Non-pigmented ciliary epithelial cell (primary cell): ENCODE measurements around the gene TBX1.

Experiments used
- DNase-seq: peaks from one replicate; pipeline ENCODE4 v3.0.0-alpha.2; 2010; ENCODE audit warnings: low read depth

TBX1 gene

GRCh38 chr22:19753996-19754700 lies 6.4 kb upstream of the TBX1 start:
- DNase-seq = no peak

DNA sequence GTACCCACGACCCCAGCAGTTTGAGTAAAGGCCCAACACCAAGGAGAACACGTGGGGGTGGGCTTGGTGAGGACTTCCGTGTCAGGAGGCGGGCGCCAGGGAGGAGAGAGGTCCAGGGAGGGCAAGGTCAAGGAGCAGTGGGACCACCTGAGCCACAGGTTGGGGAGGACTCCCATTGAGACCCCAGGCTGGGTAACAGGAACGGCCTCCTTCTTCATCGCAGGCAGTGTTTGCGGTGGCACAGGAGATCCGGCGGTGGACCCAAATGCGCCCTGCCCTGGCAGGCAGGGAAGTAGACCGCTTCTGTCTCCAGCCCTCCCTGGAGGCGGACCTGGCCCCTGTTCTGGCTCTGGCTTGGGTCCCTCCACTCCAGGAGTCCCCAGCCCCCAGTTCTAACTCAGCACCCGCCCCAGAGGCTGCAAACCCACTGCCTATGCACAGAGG lies 5.9 kb upstream of the TBX1 start:
- DNase-seq = no peak

DNA sequence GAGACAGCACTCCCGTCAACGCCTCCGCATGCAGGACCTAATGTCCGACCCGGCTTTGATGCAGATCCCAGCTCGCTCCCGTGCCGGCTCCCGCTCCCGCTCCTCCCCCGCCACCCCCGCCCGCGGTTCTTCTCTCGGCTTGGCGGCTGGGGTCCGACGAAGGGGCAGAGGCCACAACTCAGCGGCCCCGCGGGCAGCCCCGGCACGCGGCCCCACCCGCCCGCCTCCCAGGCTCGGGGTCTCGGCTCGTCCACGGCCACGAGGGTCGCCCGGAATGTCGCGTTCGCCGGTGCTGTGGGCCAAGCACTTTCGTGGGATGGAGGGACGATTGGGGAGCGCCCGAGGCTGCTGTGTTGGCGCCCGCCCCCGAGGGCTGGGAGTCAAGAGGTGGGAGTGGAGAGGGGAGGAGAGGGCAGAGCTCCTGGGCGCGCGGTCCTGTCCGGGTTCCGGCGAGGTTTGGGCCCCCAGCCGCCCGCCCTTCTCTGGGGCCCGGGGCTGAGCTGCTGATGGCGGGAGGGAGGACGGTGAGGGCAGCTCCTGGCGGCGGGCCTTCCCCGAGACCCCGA lies 5.3 kb upstream of the TBX1 start:
- no peak for DNase-seq

DNA sequence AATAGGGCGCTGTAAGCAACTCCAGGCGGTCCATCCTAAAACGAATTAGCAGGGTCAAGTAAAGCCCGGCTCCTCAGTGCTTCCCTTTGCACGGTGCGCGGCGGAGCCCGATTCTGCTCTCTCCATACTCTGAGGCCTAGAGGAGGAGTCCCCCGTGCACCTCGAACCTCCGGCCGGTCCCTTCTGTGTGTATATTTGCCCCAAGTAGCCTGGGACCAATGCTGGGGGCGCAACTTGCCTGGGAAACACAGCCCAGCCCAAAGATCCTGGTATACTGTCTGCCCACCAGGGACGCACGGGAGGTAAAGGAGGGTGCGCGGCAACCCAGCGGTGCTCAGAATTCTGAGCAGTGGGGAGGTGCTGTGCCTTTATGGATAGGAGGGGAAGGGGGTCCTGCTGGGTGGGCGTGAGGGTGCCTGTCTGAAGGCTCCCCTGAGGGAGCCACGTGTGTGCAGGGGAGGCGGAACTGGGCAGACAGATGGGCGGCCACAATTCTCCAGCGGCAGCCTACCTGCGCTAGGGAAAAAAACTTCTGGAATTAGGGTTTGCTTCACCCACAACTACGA lies 4.8 kb upstream of the TBX1 start:
- no peak for DNase-seq

DNA sequence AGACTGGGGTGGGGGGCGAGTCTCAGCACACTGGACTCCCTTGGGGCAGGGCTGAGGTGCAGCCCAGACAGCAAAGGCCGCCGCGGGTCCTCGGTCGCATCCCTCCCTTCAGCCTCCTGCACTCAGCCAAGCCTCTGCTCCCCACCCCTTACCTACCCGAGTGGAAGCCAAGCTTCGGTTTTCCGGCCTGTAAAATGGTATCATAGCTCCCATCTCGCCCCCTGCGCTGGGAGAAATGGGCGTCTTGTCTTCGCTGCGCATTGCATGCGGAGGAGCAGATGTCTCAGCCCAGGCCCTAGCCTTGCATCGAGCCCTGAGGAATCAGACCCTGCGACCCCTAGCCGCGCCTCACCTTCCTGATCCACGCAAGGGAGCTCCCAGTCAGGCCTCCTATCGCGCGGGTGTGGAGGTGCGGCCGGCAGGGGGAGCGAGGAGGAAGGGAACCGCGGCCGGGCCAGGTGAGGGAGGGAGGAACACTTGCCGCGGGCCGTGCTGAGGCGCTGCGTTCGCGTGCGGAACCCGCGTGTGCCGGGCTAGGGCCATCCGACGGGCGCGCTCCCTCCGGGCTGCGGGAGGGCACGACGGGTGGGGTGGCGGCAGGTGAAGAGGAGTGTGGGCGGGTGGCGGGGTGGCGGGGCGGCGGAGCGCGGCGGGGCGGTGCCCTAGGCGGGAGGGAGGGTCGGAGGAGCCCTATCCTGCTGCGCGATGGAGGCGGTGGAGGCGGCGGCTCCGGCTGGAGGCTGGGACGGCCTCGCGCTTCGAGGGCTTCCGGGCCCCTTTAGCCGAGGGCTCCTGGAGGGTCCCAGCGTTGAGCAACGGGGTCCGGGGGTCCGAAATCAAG lies 4.1 kb upstream of the TBX1 start:
- DNase-seq = no peak

GRCh38 chr22:19757140-19757984 lies 3.2 kb upstream of the TBX1 start:
- DNase-seq = no peak

GRCh38 chr22:19757985-19758895 lies 2.3 kb upstream of the TBX1 start:
- DNase-seq = no peak

DNA sequence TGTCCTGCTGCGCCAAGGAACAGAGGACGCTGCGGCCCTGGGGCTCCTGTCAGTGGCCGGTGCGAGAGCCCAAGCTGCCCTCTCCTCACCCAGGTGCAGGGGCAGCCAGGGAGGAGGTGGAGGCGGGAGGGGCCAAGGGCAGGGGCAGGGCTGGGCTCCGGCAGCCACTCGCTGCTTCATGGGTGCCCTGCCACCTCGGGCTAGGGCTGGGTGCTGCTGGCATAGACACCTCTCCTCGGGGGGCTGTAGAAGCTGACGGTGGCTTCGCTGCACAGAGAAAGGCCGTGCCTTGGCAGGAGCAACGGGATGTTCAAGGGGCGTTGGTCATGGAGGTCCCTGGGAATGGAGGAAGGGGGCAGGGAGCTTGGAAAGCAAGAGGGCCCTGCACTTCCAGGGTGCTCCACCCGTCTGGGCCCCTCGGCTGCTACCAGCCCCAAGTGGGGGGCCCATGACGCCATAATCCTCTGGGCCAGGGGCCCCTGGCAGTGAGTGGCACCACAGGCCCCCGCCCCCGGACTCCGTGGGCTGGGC lies 1.6 kb upstream of the TBX1 start:
- no peak for DNase-seq

GRCh38 chr22:19759427-19760057 lies 1.0 kb upstream of the TBX1 start:
- DNase-seq = no peak

DNA sequence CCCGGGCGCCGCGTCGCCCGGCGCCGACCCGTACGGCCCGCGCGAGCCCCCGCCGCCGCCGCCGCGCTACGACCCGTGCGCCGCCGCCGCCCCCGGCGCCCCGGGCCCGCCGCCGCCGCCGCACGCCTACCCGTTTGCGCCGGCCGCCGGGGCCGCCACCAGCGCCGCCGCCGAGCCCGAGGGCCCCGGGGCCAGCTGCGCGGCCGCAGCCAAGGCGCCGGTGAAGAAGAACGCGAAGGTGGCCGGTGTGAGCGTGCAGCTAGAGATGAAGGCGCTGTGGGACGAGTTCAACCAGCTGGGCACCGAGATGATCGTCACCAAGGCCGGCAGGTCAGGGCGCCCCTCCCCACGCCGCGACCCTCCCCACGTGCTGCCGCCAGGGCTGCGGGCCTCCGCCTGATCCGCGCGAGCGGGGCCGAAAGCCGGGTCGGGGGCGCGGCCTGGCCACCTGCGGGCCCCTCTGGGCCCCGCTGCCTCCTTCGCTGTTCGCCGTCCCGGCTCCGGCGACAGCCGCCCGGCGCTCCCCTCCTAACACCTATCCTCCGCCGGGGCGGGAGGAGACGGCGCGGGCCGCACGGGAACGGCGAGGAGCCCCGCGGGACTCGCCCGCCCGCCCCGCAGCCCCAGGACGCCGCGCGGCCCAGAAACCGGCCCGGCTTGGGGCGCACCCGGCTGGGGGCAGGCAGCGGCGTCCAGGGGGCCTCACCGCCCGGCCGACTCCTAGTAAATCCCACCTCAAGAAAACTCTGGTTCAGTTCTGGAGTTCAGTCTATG lies 560 bp downstream of the TBX1 start:
- no peak for DNase-seq

GRCh38 chr22:19761725-19762567 lies 1.4 kb downstream of the TBX1 start:
- DNase-seq = no peak

DNA sequence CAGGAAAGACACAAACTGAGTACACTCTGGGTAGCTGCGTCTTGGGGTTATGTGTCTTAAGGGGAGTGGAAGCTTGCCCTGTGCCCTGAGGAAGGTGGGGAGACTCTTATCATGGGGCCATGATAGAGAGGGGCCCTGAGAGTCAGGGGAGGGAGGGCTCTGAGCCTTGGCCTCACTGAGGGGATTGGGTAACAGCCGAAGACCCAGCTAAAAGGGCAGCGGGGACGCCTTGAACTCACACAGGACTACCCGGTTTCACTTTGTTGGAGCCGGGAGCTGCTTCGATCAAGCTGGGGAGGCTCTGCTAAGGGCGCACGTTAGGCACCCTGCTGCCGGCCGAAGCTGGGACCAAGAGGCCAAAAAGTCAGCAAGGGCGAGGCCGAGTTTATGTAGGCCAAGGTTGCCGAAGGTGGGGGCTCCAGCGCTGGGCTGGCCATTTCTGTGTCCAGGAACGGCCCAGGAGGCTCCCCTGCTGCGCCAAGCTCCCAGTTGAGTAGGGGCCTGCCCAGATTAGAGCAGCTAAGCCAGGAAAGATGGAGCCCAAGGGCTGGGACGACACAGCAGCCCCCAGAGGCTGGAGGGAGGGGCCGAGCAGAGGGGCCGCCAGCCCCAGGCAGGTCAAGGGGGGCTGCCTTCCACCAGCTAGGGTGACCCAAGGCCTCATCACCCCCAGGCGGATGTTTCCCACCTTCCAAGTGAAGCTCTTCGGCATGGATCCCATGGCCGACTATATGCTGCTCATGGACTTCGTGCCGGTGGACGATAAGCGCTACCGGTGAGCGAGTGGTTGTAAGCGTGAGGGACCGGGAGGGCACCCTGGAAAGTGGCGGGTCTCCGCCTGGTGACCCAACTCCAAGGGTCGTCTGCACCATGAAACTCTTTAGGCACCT lies 2.2 kb downstream of the TBX1 start:
- no peak for DNase-seq

DNA sequence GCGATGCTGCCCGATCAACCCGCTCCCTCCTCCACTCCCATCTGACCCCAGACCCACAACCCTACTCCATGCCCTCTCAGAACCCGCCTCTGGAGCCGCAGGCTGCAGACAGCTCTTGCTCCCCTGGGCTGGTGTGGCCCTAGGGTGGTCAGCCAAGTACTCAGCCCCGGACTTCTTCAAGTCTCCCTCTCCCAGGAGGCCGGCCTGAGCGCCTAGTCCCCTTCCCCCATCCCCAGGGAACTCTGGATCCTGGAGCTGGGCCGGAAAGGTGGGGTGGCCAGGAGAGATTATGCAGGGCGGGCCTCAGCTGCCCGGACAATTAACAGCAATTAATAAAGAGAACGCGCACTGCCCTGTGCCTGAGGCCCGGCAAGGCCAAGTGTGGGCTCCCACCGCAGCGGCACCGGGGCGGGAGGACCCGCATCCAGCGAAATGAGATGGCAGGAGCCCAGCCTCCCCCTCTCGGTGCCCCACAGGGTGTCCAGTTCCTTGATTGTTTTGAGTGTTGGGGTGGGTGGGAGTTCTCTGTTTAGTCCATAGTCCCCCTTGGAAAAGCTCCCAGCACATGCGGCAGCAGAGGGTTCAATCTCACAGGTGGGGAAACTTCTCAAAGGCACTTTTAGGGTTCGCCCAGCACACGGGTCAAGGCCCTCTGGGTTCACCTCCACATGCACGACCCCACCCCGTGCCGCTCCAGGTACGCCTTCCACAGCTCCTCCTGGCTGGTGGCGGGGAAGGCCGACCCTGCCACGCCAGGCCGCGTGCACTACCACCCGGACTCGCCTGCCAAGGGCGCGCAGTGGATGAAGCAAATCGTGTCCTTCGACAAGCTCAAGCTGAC lies 3.1 kb downstream of the TBX1 start:
- no peak for DNase-seq

- no peak for DNase-seq
Observed at GRCh38 chr22:19764299-19764593, 3.7 kb downstream of the TBX1 start.

DNA sequence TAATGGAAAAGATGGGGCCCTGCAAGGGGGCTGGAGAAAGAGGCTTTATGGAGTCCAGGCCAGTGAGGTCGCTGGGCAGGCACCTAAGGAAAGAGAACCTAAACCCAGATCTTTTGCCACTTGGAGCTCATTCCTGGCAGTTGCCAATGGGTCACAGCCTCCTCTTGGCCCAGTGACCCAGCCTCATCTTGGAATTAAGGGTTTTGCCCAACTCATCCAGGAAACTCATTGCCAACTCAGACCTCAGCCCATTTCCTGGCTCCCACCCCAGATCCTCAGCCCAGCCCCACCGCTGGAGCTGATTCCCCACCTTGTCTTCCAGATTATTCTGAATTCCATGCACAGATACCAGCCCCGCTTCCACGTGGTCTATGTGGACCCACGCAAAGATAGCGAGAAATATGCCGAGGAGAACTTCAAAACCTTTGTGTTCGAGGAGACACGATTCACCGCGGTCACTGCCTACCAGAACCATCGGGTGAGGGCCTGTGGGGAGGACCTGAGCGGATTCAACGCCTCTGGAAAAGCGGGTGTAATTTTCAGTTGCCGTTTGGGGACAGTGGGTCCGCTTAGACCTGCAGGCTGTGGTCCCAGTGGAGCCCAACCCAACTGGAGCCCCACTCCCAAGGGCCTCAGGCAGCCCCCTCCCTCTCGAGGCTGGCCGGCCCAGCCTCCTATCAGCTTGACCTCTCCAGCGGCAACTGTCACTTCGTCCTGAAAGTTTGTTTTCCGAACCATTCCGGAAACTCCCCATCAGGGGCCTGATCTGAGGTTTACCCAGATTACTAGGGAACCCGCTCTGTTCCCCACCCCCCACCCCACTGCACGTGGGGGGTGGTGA lies 4.3 kb downstream of the TBX1 start:
- DNase-seq = no peak
